ENCODE measurements around the gene KIF12.

Gene KIF12

DNA sequence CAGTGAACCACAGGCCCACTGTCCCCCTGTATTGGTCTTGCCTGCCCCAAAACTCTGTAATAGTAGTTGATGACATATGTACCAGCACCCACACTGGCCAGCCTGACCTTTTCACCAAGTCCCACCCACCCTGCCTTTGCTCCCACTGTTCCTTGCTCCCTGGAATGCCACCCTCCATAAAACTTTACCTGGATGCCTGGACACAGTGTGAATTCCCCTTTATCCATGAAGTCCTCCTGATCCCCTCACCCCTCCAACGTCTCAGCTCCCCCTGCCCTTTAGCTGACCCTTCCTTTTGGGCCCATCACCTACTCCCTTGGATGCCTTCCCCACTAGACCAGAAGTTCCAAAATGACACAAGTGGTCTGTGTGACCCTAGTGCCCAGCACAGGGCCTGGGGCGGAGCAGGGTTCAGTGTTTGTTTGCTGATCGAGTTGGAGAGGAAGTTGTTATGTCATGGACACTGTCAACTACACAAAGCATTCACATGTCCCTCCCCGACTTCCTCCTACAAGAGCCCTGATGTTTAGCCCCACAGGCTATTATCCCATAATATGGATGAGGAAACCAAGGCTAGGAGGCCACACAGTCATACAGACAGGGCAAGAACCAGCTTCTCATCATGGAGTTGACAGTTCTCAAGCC, 37.1 kb downstream of the KIF12 start:
- TF ChIP-seq CTCF (IDR thresholded peaks at IDR 0.05; ENCODE audit: insufficient read depth, low read depth, low read length, missing control alignments): no peak
- no peak for DNase-seq (ENCODE audit: low read depth)
- no peak overlapping the region for H3K4me3 ChIP-seq (ENCODE audit: low read length)

GRCh38 chr9:114061292-114061691, 37.8 kb downstream of the KIF12 start:
- no peak for TF ChIP-seq CTCF (IDR thresholded peaks at IDR 0.05; ENCODE audit: insufficient read depth, low read depth, low read length, missing control alignments)
- DNase-seq (ENCODE audit: low read depth): no peak

DNA sequence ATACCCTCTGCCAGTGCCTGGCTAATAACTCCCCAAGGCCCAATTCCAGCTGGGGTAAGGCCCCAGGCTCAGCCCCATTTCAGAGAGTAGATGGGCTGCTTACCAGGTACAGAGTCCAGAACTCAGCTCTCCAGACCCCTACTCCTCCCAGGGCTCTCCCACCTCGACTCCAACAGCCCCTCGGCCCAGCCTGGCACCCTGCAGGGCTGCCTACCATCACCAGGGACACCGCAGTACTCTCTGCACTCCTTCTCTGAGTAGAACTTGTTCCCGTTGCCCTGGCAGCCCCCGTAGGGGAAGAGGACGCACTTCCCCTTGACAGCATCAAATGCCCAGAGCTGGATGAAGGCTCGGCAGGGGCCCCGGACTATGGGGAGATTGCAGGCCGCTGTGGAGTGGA, 38.4 kb downstream of the KIF12 start:
- no peak for TF ChIP-seq CTCF (IDR thresholded peaks at IDR 0.05; ENCODE audit: insufficient read depth, low read depth, low read length, missing control alignments)
- H3K4me3 ChIP-seq (ENCODE audit: low read length): no peak overlapping the region
- DNase-seq (ENCODE audit: low read depth): no peak

More at GRCh38 chr9:114061292-114061691, 37.8 kb downstream of the KIF12 start:
- H3K4me3 ChIP-seq (ENCODE audit: low read length): no peak overlapping the region

DNA sequence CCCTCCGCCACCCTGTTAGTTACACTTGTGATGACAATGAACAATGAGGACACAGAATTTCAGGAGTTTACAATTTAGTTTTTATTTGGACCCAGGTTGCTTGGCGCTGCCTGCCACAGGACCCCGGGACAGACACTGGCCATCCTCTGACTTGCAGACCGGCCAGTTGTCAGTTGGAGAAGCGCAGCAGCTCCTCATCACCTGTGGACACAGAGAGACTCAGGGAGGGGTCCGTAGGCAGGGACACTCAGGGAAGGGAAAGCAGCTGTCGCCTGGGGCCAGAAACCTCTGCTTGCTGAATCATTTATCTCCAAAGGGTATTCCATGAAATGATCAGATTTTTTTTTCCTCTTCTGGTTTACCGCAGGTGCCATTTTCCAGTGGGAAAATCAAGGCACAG, 39.0 kb downstream of the KIF12 start:
- H3K4me3 ChIP-seq (ENCODE audit: low read length): no peak overlapping the region
- DNase-seq (ENCODE audit: low read depth): no peak
- TF ChIP-seq CTCF (IDR thresholded peaks at IDR 0.05; ENCODE audit: insufficient read depth, low read depth, low read length, missing control alignments): no peak

- H3K4me3 ChIP-seq (ENCODE audit: low read length): no peak overlapping the region
- no peak for TF ChIP-seq CTCF (IDR thresholded peaks at IDR 0.05; ENCODE audit: insufficient read depth, low read depth, low read length, missing control alignments)
- no peak for DNase-seq (ENCODE audit: low read depth)
Observed at GRCh38 chr9:114059047-114059803, 39.9 kb downstream of the KIF12 start.

DNA sequence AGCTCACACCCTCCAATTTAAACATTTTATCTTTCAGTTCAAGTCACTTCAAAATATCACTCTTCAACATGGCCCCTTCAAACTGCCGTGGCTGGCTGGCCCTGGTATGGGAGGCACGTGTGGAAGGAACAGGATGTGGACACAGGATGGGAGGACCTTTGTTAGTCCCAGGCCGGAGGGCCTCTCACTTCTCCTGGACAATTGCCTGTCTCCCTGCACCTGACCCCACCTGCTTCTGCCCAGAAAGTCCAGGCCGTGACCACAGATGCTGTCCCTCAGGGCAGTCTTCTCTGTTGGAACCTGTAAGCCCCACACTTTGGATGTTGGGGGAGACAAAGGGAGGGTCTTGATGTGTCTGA, 40.4 kb downstream of the KIF12 start:
- no peak overlapping the region for H3K4me3 ChIP-seq (ENCODE audit: low read length)
- DNase-seq (ENCODE audit: low read depth): no peak
- no peak for TF ChIP-seq CTCF (IDR thresholded peaks at IDR 0.05; ENCODE audit: insufficient read depth, low read depth, low read length, missing control alignments)

Data from epithelial cell of esophagus (primary cell).